ENCODE results near the gene PCLO. TPM values are rescaled to one million over a fixed set of nuclear protein-coding genes. Genes with fewer than 3 reads are reported as not detected.

PCLO gene
- total RNA-seq, 2 experiments from 2014 or later: 0.35 to 1.4 TPM

GRCh38 chr7:82810558-82811259 lies 352.0 kb downstream of the PCLO start:
- H4K20me1 ChIP-seq (ENCODE audit: insufficient read depth, low read length): no peaks in the 10 kb centered on the region
- H3K79me2 ChIP-seq (ENCODE audit: insufficient read depth, low read depth, low read length): no peaks in the 10 kb centered on the region
- H3K9me2 ChIP-seq (ENCODE audit: insufficient read depth, low read length): no peaks in the 10 kb centered on the region
- no peaks in the 10 kb centered on the region for H3K36me3 ChIP-seq (ENCODE audit: insufficient read depth, low read length)
- H3K4me1 ChIP-seq (ENCODE audit: insufficient read depth, low read length, poor library complexity, severe bottlenecking): no peaks in the 10 kb centered on the region
- H3K4me3 ChIP-seq (ENCODE audit: low read depth, low read length, poor library complexity, severe bottlenecking): no peak overlapping the region
- no peak overlapping the region for H3K4me2 ChIP-seq (ENCODE audit: low read length)
- CTCF ChIA-PET (ENCODE audit: unreplicated experiment): no interaction called here
- no peaks in the 10 kb centered on the region for H3K9me3 ChIP-seq (ENCODE audit: low read length)
- POLR2A ChIA-PET: interaction anchor here (0.9 kb wide), 1 partner anchor 10 kb away, joined by 3 read pairs; no protein-coding TSS in a partner anchor
- no peak overlapping the region for H2AFZ ChIP-seq (ENCODE audit: low read length)
- BruUV-seq (replicated peaks): no TSS peak
- H3K27ac ChIP-seq (ENCODE audit: low read depth, low read length, poor library complexity, severe bottlenecking): no peak overlapping the region
- DNase-seq (ENCODE audit: low spot score): peak; percentile 65
- intact Hi-C loops (cut with micrococcal nuclease; ENCODE audit: unreplicated experiment): loop anchor here (5.0 kb wide), 2 partner anchors 97 to 462 kb away; no protein-coding TSS in a partner anchor
- no peak for TF ChIP-seq EZH2phosphoT487 (IDR thresholded peaks at IDR 0.05; ENCODE audit: borderline replicate concordance, low read depth, low read length)
- peak; percentile 91 for TF ChIP-seq CTCF (conservative IDR thresholded peaks at IDR 0.05; ENCODE audit: low read length)

GRCh38 chr7:82808633-82809032 lies 354.1 kb downstream of the PCLO start:
- no peaks in the 10 kb centered on the region for H4K20me1 ChIP-seq (ENCODE audit: insufficient read depth, low read length)
- no peak overlapping the region for H2AFZ ChIP-seq (ENCODE audit: low read length)
- H3K79me2 ChIP-seq (ENCODE audit: insufficient read depth, low read depth, low read length): no peaks in the 10 kb centered on the region
- H3K4me2 ChIP-seq (ENCODE audit: low read length): no peak overlapping the region
- H3K9me2 ChIP-seq (ENCODE audit: insufficient read depth, low read length): no peaks in the 10 kb centered on the region
- H3K27ac ChIP-seq (ENCODE audit: low read depth, low read length, poor library complexity, severe bottlenecking): no peak overlapping the region
- ChIA-PET POLR2A (interaction anchor here (0.6 to 0.8 kb wide), 2 partner anchors 95 to 865 kb away, joined by 3 read pairs; no protein-coding TSS in a partner anchor), CTCF (ENCODE audit: unreplicated experiment) (no interaction called here)
- no peak for DNase-seq (ENCODE audit: low spot score)
- no peaks in the 10 kb centered on the region for H3K36me3 ChIP-seq (ENCODE audit: insufficient read depth, low read length)
- TF ChIP-seq CTCF (conservative IDR thresholded peaks at IDR 0.05; ENCODE audit: low read length) (no peak), EZH2phosphoT487 (IDR thresholded peaks at IDR 0.05; ENCODE audit: borderline replicate concordance, low read depth, low read length) (no peak)
- H3K4me1 ChIP-seq (ENCODE audit: insufficient read depth, low read length, poor library complexity, severe bottlenecking): no peaks in the 10 kb centered on the region
- no peaks in the 10 kb centered on the region for H3K9me3 ChIP-seq (ENCODE audit: low read length)
- no TSS peak for BruUV-seq (replicated peaks)
- no peak overlapping the region for H3K4me3 ChIP-seq (ENCODE audit: low read depth, low read length, poor library complexity, severe bottlenecking)
- intact Hi-C loops (cut with micrococcal nuclease; ENCODE audit: unreplicated experiment): no loop called here

GRCh38 chr7:82805527-82805960 lies 357.1 kb downstream of the PCLO start:
- intact Hi-C loops (cut with micrococcal nuclease; ENCODE audit: unreplicated experiment): no loop called here
- DNase-seq (ENCODE audit: low spot score): no peak
- Histone ChIP-seq H3K4me1 (ENCODE audit: insufficient read depth, low read length, poor library complexity, severe bottlenecking) (no peaks in the 10 kb centered on the region), H3K9me2 (ENCODE audit: insufficient read depth, low read length) (no peaks in the 10 kb centered on the region), H3K36me3 (ENCODE audit: insufficient read depth, low read length) (no peaks in the 10 kb centered on the region), H4K20me1 (ENCODE audit: insufficient read depth, low read length) (no peaks in the 10 kb centered on the region), H3K4me3 (ENCODE audit: low read depth, low read length, poor library complexity, severe bottlenecking) (no peak overlapping the region), H3K27ac (ENCODE audit: low read depth, low read length, poor library complexity, severe bottlenecking) (no peak overlapping the region), H2AFZ (ENCODE audit: low read length) (no peak overlapping the region), H3K4me2 (ENCODE audit: low read length) (no peak overlapping the region), H3K79me2 (ENCODE audit: insufficient read depth, low read depth, low read length) (no peaks in the 10 kb centered on the region), H3K9me3 (ENCODE audit: low read length) (no peaks in the 10 kb centered on the region)
- ChIA-PET CTCF (ENCODE audit: unreplicated experiment) (no interaction called here), POLR2A (interaction anchor here (0.6 kb wide), 1 partner anchor 53 kb away, joined by 3 read pairs; no protein-coding TSS in a partner anchor)
- BruUV-seq (replicated peaks): no TSS peak
- TF ChIP-seq CTCF (conservative IDR thresholded peaks at IDR 0.05; ENCODE audit: low read length) (no peak), EZH2phosphoT487 (IDR thresholded peaks at IDR 0.05; ENCODE audit: borderline replicate concordance, low read depth, low read length) (no peak)
